WTC11 (cell line): ENCODE data around the gene KMT2A. TPM values are rescaled to one million over a fixed set of nuclear protein-coding genes. Genes with fewer than 3 reads are reported as not detected.
"Not testable (repeated sequence)": the region's sequence is repeated elsewhere in the genome, so short reads cannot be mapped to it uniquely, and the experiment has no call there.

ENCODE experiments used
- ATAC-seq: fragments of 200-7000 bp; cut with Tn5 transposase; 2 replicates; pipeline ENCODE4 v1.10.0; 2021; ENCODE audit warnings: mild to moderate bottlenecking, moderate library complexity
- CTCF ChIA-PET: fragments of 300-600 bp; sonication (Branson Sonifier 250); formaldehyde crosslinking; loops from one replicate; lab custom pipeline; 2021; ENCODE audit warnings: antibody characterized with exemption; lab: Charles Lee
- POLR2A ChIA-PET: fragments of 350-600 bp; sonication (Branson Sonifier 250); formaldehyde crosslinking; loops from one replicate; lab custom pipeline; 2021; ENCODE audit warnings: antibody characterized with exemption; lab: Charles Lee
- DNase-seq: peaks from one replicate; pipeline ENCODE4 v3.0.0; 2021; ENCODE audit warnings: low spot score
- H3K27ac Mint-ChIP-seq: 2 replicates; pipeline ENCODE4 v1.8.0; 2021; ENCODE audit warnings: mixed read lengths
- H3K27me3 Mint-ChIP-seq: 2 replicates; pipeline ENCODE4 v1.8.0; 2021; ENCODE audit warnings: low read depth, mild to moderate bottlenecking, moderate library complexity, mixed read lengths
- H3K36me3 Mint-ChIP-seq: 2 replicates; pipeline ENCODE4 v1.8.0; 2021; ENCODE audit warnings: mixed read lengths
- H3K4me1 Mint-ChIP-seq: 2 replicates; pipeline ENCODE4 v1.8.0; 2022; ENCODE audit warnings: mixed read lengths
- H3K4me3 Mint-ChIP-seq: 2 replicates; pipeline ENCODE4 v1.8.0; 2021; ENCODE audit warnings: mild to moderate bottlenecking, moderate library complexity, mixed read lengths
- H3K9me3 Mint-ChIP-seq: 2 replicates; pipeline ENCODE4 v1.8.0; 2021; ENCODE audit warnings: mixed read lengths
- CBFB ChIP-seq: sonication (generic); formaldehyde crosslinking; IDR thresholded peaks from 2 replicates; pipeline ENCODE4 v1.8.1; 2022; ENCODE audit warnings: mild to moderate bottlenecking, low read depth, missing genetic modification reagents
- ELF4 ChIP-seq: sonication (generic); formaldehyde crosslinking; IDR thresholded peaks from 2 replicates; pipeline ENCODE4 v1.8.1; 2022; ENCODE audit warnings: low read depth, mild to moderate bottlenecking, moderate library complexity, missing genetic modification reagents
- ESRRA ChIP-seq: sonication (generic); formaldehyde crosslinking; IDR thresholded peaks from 2 replicates; pipeline ENCODE4 v1.8.1; 2022; ENCODE audit warnings: mild to moderate bottlenecking, missing genetic modification reagents, borderline replicate concordance
- FOXK1 ChIP-seq: sonication (generic); formaldehyde crosslinking; IDR thresholded peaks from 2 replicates; pipeline ENCODE4 v1.8.0; 2022; ENCODE audit warnings: mild to moderate bottlenecking, moderate library complexity, missing genetic modification reagents
- FOXP1 ChIP-seq: sonication (generic); formaldehyde crosslinking; IDR thresholded peaks from 2 replicates; pipeline ENCODE4 v1.8.0; 2022; ENCODE audit warnings: missing genetic modification reagents, mild to moderate bottlenecking, moderate library complexity, borderline replicate concordance
- GRHL2 ChIP-seq: fragments of 250-450 bp; sonication (Bioruptor Pico); IDR thresholded peaks from 2 replicates; pipeline ENCODE4 v1.8.0; 2022; ENCODE audit warnings: mild to moderate bottlenecking, moderate library complexity; ENCODE audit not compliant: insufficient replicate concordance, severe bottlenecking
- JUN ChIP-seq: sonication (generic); formaldehyde crosslinking; IDR thresholded peaks from 2 replicates; pipeline ENCODE4 v1.8.0; 2023; ENCODE audit warnings: mild to moderate bottlenecking, missing genetic modification reagents
- MXD4 ChIP-seq: fragments of 250-450 bp; sonication (Bioruptor Pico); IDR thresholded peaks from 2 replicates; pipeline ENCODE4 v1.8.0; 2021; ENCODE audit warnings: mild to moderate bottlenecking, moderate library complexity, borderline replicate concordance
- NFYB ChIP-seq: sonication (generic); formaldehyde crosslinking; conservative IDR thresholded peaks from 2 replicates; pipeline ENCODE4 v1.8.0; 2022; ENCODE audit warnings: low read depth, missing genetic modification reagents
- OVOL2 ChIP-seq: fragments of 250-450 bp; sonication (Bioruptor Pico); IDR thresholded peaks from 2 replicates; pipeline ENCODE4 v1.9.0; 2021; ENCODE audit warnings: mild to moderate bottlenecking, borderline replicate concordance
- SMAD4 ChIP-seq: sonication (generic); formaldehyde crosslinking; IDR thresholded peaks from 2 replicates; pipeline ENCODE4 v1.8.0; 2022; ENCODE audit warnings: mild to moderate bottlenecking, missing genetic modification reagents
- SP1 ChIP-seq: sonication (generic); formaldehyde crosslinking; conservative IDR thresholded peaks from 2 replicates; pipeline ENCODE4 v1.8.1; 2022; ENCODE audit warnings: missing genetic modification reagents
- ZNF121 ChIP-seq: sonication (generic); formaldehyde crosslinking; IDR thresholded peaks from 2 replicates; pipeline ENCODE4 v1.8.0; 2023; ENCODE audit warnings: missing genetic modification reagents
- ZNF263 ChIP-seq: sonication (generic); formaldehyde crosslinking; IDR thresholded peaks from 2 replicates; pipeline ENCODE4 v1.8.1; 2022; ENCODE audit warnings: low read depth, mild to moderate bottlenecking, moderate library complexity, missing genetic modification reagents
- total RNA-seq: library from RNA; stranded (reverse); gene quantifications from 3 replicates; pipeline ENCODE4 v1.2.3, GENCODE V29; 2021
- TF ChIP-seq, protein P1 (sequence below): fragments of 250-450 bp; sonication (Bioruptor Pico); IDR thresholded peaks from 2 replicates; pipeline ENCODE4 v2.1.2; 2022; ENCODE audit warnings: mild to moderate bottlenecking, moderate library complexity
- TF ChIP-seq, protein P2 (sequence below): fragments of 250-450 bp; sonication (Bioruptor Pico); IDR thresholded peaks from 2 replicates; pipeline ENCODE4 v1.9.0; 2021; ENCODE audit warnings: moderate library complexity, mild to moderate bottlenecking, inconsistent platforms, borderline replicate concordance
- TF ChIP-seq, protein P3 (sequence below): sonication (generic); formaldehyde crosslinking; IDR thresholded peaks from 2 replicates; pipeline ENCODE4 v1.8.1; 2023; ENCODE audit warnings: mild to moderate bottlenecking, missing genetic modification reagents
- TF ChIP-seq, protein P4 (sequence below): sonication (generic); formaldehyde crosslinking; IDR thresholded peaks from 2 replicates; pipeline ENCODE4 v1.8.0; 2022; ENCODE audit warnings: mild to moderate bottlenecking, missing genetic modification reagents
- TF ChIP-seq, protein P5 (sequence below): sonication (generic); formaldehyde crosslinking; IDR thresholded peaks from 2 replicates; pipeline ENCODE4 v1.8.0; 2022; ENCODE audit warnings: missing genetic modification reagents

The KMT2A gene
- total RNA-seq, 1 experiment from 2014 or later = 59.1 TPM

DNA sequence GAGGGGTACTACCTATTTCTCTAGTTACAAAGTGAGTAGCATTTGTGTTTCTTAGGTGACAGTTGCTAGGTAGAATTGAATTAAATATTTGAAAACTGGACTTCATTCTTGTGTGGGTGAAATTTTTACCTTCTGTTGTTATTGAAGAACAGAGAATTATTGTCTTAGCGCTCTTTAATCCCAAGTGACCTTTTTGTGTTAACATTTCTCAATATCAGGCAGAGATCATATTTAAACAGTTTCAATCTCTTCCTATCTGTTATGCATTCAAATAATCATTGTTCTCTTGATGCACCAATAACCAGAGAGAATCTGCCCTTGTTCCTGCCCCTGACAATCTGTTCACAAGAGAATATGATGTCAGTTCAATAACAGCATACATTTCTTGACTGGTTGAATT lies 14.2 kb downstream of the KMT2A start:
- Mint-ChIP-seq H3K27me3 (no peaks in the 10 kb centered on the region), H3K4me3 (no peak overlapping the region), H3K4me1 (no peaks in the 10 kb centered on the region), H3K36me3 (peaks cover 9% of the 10 kb centered on the region), H3K27ac (peak overlapping the region; percentile 6; the same call in 1 of the 2 replicates), H3K9me3 (no peaks in the 10 kb centered on the region)
- ATAC-seq (no peak), DNase-seq (no peak)
- ChIA-PET CTCF (interaction anchor here (1.2 kb wide), 1 partner anchor 38 kb away, joined by 3 read pairs; no protein-coding TSS in a partner anchor), POLR2A (interaction anchor here (0.7 kb wide), 1 partner anchor 10 kb away, joined by 5 read pairs; no protein-coding TSS in a partner anchor)
- TF ChIP-seq OVOL2 (CRISPR knock-in tag) = no peak
- no peak for TF ChIP-seq NFYB (CRISPR knock-in tag)
- TF ChIP-seq, protein P1, sequence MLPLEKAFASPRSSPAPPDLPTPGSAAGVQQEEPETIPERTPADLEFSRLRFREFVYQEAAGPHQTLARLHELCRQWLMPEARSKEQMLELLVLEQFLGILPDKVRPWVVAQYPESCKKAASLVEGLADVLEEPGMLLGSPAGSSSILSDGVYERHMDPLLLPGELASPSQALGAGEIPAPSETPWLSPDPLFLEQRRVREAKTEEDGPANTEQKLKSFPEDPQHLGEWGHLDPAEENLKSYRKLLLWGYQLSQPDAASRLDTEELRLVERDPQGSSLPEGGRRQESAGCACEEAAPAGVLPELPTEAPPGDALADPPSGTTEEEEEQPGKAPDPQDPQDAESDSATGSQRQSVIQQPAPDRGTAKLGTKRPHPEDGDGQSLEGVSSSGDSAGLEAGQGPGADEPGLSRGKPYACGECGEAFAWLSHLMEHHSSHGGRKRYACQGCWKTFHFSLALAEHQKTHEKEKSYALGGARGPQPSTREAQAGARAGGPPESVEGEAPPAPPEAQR (CRISPR knock-in tag) = no peak
- TF ChIP-seq ZNF263 = no peak
- TF ChIP-seq, protein P2, sequence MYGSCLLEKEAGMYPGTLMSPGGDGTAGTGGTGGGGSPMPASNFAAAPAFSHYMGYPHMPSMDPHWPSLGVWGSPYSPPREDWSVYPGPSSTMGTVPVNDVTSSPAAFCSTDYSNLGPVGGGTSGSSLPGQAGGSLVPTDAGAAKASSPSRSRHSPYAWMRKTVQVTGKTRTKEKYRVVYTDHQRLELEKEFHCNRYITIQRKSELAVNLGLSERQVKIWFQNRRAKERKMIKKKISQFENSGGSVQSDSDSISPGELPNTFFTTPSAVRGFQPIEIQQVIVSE (CRISPR knock-in tag) = no peak
- TF ChIP-seq ZNF121 (CRISPR knock-in tag) = no peak
- TF ChIP-seq GRHL2 = no peak
- TF ChIP-seq MXD4 (CRISPR knock-in tag) = no peak
- TF ChIP-seq, protein P3, sequence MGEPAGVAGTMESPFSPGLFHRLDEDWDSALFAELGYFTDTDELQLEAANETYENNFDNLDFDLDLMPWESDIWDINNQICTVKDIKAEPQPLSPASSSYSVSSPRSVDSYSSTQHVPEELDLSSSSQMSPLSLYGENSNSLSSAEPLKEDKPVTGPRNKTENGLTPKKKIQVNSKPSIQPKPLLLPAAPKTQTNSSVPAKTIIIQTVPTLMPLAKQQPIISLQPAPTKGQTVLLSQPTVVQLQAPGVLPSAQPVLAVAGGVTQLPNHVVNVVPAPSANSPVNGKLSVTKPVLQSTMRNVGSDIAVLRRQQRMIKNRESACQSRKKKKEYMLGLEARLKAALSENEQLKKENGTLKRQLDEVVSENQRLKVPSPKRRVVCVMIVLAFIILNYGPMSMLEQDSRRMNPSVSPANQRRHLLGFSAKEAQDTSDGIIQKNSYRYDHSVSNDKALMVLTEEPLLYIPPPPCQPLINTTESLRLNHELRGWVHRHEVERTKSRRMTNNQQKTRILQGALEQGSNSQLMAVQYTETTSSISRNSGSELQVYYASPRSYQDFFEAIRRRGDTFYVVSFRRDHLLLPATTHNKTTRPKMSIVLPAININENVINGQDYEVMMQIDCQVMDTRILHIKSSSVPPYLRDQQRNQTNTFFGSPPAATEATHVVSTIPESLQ (CRISPR knock-in tag) = no peak
- TF ChIP-seq FOXK1 (CRISPR knock-in tag) = no peak
- no peak for TF ChIP-seq ESRRA (CRISPR knock-in tag)
- TF ChIP-seq SP1 (CRISPR knock-in tag) = no peak

DNA sequence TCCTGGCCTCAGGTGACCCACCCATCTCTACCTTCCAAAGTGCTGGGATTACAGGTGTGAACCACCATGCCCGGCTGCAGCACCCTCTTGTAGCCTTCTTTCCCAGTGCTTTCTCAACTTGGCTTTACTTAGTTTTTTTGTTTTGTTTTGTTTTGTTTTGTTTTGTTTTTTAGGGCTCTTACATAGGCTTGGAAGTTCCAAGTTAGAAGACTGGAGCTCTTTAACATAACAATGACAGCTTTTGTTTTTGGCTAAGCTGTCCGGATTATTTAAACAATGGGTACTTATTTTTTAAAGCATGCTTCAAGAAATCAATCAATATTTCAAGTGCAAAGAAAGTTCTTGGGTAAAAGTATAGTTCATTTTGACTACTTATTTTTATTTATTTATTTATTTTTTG lies 25.9 kb downstream of the KMT2A start:
- peak overlapping the region; percentile 84 for H3K27ac Mint-ChIP-seq
- 0 out of 2 replicates have a peak, but pooled peaks cover 7% of the 10 kb centered on the region for H3K36me3 Mint-ChIP-seq
- DNase-seq (no peak), ATAC-seq (no peak)
- no peaks in the 10 kb centered on the region for H3K9me3 Mint-ChIP-seq
- TF ChIP-seq ELF4 (CRISPR knock-in tag) = no peak
- no peak for TF ChIP-seq JUN (CRISPR knock-in tag)
- TF ChIP-seq, protein P4, sequence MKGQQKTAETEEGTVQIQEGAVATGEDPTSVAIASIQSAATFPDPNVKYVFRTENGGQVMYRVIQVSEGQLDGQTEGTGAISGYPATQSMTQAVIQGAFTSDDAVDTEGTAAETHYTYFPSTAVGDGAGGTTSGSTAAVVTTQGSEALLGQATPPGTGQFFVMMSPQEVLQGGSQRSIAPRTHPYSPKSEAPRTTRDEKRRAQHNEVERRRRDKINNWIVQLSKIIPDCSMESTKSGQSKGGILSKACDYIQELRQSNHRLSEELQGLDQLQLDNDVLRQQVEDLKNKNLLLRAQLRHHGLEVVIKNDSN (CRISPR knock-in tag) = no peak
- TF ChIP-seq FOXP1 (CRISPR knock-in tag) = 0 out of 2 replicates have a peak, but pooled peaks have one; percentile 25
- TF ChIP-seq CBFB (CRISPR knock-in tag) = no peak
- TF ChIP-seq, protein P5, sequence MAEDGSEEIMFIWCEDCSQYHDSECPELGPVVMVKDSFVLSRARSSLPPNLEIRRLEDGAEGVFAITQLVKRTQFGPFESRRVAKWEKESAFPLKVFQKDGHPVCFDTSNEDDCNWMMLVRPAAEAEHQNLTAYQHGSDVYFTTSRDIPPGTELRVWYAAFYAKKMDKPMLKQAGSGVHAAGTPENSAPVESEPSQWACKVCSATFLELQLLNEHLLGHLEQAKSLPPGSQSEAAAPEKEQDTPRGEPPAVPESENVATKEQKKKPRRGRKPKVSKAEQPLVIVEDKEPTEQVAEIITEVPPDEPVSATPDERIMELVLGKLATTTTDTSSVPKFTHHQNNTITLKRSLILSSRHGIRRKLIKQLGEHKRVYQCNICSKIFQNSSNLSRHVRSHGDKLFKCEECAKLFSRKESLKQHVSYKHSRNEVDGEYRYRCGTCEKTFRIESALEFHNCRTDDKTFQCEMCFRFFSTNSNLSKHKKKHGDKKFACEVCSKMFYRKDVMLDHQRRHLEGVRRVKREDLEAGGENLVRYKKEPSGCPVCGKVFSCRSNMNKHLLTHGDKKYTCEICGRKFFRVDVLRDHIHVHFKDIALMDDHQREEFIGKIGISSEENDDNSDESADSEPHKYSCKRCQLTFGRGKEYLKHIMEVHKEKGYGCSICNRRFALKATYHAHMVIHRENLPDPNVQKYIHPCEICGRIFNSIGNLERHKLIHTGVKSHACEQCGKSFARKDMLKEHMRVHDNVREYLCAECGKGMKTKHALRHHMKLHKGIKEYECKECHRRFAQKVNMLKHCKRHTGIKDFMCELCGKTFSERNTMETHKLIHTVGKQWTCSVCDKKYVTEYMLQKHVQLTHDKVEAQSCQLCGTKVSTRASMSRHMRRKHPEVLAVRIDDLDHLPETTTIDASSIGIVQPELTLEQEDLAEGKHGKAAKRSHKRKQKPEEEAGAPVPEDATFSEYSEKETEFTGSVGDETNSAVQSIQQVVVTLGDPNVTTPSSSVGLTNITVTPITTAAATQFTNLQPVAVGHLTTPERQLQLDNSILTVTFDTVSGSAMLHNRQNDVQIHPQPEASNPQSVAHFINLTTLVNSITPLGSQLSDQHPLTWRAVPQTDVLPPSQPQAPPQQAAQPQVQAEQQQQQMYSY (CRISPR knock-in tag) = no peak
- TF ChIP-seq SMAD4 (CRISPR knock-in tag) = no peak
- CTCF ChIA-PET = interaction anchor here (1.4 kb wide), 1 partner anchor 264 kb away, joined by 3 read pairs; no protein-coding TSS in a partner anchor
- H3K27me3 Mint-ChIP-seq = no peaks in the 10 kb centered on the region
- H3K4me1 Mint-ChIP-seq = peaks cover 11% of the 10 kb centered on the region
- POLR2A ChIA-PET = interaction anchor here (0.6 kb wide), 2 partner anchors 13 to 52 kb away, joined by 4 to 5 read pairs; no protein-coding TSS in a partner anchor
- no peak overlapping the region for H3K4me3 Mint-ChIP-seq

DNA sequence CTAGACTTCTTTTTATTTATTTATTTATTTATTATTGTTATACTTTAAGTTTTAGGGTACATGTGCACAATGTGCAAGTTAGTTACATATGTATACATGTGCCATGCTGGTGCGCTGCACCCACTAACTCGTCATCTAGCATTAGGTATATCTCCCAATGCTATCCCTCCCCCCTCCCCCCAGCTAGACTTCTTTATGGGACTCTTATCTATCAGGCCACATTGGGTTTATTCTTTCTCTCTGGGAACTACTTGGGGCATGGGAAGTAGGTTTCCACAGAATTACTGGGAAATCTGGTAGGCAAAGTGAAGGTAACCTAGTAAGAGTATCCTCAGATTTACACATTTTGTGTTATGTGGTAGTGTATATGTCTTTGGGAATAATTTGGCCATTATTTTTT lies 32.7 kb downstream of the KMT2A start:
- POLR2A ChIA-PET, H3K4me1 Mint-ChIP-seq, CTCF ChIA-PET, H3K4me3 Mint-ChIP-seq, ATAC-seq, DNase-seq, H3K9me3 Mint-ChIP-seq, H3K27me3 Mint-ChIP-seq, H3K27ac Mint-ChIP-seq: not testable (repeated sequence)
- peaks cover 27% of the 10 kb centered on the region for H3K36me3 Mint-ChIP-seq
